GM18861 (cell line): ENCODE measurements around the gene CCDC30.
"Not testable (repeated sequence)": the region's sequence is repeated elsewhere in the genome, so short reads cannot be mapped to it uniquely, and the experiment has no call there.

Experiments used
- ATAC-seq: cut with Tn5 transposase; IDR thresholded peaks from one replicate; pipeline ENCODE4 v1.9.1; 2021; ENCODE audit not compliant: unreplicated experiment

The CCDC30 gene

DNA sequence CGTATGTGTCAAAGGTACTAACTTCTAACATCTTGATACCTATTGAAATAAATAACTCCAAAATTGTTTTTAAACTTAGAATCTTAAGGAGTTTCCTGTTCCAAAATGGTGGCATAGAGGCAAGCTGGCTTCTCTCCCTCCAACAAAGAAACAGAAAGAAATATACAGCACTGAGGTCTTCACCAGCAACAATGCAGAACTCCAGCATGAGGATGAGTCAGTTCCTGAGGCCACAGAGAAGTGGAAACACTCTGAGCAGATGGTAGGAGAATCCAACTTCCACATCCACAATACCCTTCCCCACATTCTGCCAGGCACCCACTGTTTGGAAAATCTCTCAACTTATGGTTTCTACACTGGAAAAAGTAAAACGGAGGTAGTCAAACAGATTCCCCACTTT, 183.0 kb downstream of the CCDC30 start:
- ATAC-seq = no peak

DNA sequence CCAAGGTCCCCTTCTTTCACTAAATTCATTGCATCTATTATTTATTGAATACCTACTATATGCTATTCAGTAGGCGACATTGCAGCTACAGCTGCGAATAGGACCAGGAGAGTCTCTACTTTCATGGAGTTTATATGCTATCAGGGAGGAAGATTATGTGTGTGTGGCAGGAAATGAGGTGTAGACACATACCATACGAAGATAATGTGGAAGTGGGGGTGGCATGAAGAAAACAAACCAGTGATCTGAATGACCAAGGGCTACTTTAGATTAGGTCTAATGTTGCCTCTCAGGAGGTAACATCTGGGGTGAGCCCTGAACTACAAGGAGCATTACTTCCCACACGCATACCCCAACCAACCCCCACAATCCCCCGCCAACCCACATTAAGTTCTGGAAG, 194.1 kb downstream of the CCDC30 start:
- no peak for ATAC-seq

DNA sequence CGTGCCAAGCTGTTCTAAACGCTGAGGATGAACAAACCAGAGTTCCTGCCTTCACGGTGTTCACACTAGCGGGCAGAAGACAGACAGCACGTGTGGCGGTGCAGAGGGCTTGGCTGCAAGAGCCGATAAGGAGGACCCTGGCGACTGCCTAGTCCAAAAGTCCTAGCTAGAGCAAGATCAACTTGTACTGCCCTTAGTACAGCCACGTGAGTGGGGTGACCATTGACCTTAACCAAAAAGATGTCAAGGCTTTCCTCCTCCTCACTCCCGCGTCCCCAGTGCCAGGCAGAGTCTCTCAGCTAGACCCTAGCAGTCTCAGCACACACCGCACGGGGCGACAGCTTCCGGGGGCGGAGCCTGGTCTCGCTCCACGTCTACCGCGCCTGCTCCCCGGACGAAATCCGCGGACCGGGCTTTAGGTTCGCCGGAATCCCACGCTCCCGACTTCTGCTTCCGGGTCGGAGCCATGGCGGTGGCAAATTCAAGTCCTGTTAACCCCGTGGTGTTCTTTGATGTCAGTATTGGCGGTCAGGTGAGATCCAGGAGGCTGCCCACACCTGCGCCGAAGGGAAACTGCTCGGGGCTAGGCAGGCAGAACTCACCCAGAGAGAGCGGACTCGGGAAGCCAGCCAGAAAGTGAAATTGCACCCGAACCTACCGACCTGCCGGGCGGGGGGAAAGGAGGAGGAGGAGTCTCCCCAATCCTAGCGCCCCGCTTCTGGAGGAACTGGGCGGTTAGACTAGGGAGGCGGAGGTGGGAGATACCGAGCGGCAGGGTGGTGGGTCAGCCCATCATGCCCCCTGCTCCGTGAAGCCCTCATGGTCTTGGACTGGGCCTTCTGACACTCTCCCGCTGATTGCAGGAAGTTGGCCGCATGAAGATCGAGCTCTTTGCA, 195.1 kb downstream of the CCDC30 start, which contains the start of gene PPIH:
PPIH (plus strand) TSS at position 443 of the 896 bp plus-strand sequence; CDS start at position 467, 24 bp downstream.
- peak; percentile 92 for ATAC-seq

DNA sequence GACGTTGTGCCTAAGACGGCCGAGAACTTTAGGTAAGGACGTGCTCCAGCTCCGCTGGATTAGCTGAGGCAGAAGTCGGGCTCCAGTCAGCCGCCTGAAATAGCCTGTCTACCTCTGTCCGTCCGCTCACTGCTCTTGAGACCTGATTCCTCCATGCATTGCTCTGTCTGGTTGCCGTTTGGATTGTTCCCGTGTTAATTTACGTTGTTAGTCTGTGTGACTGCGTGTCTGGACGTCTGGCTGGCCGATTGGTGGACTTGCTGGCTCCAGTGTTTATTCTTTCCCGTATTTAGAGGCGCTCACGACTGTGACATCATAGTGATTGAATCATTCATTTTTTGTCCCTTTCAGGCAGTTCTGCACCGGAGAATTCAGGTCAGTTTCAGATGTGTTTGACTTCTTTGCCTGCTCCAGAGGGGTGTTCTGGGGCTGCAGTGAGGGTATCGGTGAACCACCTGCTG, 195.8 kb downstream of the CCDC30 start:
- no peak for ATAC-seq

DNA sequence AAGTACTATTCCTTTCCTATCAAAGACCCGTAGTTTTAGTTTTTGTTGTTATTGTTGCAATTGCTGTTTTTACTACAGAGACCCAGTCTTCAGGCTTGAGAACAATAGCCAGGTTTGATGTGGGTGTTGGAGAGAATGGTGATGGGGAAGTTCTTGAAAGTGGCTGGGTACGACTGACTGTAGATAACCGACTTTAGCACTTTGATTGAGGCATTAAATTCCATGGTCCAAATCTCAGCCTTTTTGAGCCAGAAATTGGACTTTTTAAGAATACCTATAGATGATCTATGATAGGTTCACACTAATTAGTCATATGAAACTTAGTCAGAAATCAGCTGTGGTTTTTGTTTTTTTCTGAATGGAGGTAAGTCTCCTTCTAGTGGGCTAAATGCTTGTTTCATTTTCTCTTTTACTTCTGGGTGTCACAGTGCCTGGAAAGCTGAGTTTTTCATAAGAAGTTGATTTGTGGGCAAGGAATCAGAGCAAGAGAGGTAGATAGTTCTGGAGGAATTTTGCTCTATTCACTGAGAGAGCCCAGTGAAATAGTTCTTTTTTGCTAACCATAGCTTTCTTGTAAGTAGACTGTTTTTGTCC, 197.9 kb downstream of the CCDC30 start:
- ATAC-seq = no peak

DNA sequence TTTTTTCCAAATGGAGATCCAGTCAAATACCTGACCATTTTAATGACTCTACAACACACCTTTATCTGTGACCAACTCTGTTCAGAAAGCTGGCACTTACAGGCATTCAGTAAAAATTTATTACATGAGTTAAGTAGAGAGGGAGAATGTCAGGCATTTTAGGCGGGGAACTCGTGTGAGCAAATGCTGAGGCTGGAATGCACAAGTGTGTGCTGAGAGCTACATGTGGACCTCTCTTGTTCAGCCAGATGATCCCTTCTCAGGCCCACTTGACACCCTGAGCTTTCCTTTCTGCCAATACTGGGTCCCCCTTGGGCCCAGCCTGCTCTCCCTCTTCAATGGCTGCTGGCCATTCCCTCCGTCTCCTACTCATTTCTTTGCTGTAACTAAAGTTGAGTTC, 206.8 kb downstream of the CCDC30 start:
- no peak for ATAC-seq

DNA sequence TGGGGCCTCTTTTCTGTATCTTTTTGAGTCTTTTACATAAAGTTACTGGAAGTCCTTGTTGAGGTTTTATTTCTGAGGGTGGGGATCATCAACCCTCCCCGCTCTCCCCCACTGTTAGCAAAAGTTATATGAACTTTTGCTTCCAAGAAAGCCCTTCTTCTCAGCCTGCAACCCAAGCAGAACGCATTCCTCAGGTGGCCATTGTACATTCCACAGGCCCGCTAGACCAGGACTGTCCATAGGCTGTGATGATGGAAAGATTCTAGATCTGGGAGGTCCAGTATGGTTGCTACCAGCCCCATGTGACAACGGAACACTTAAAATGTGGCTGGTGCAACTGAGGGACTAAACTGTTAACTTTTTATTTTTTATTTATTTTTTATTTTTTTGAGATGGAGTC, 207.3 kb downstream of the CCDC30 start:
- no peak for ATAC-seq

DNA sequence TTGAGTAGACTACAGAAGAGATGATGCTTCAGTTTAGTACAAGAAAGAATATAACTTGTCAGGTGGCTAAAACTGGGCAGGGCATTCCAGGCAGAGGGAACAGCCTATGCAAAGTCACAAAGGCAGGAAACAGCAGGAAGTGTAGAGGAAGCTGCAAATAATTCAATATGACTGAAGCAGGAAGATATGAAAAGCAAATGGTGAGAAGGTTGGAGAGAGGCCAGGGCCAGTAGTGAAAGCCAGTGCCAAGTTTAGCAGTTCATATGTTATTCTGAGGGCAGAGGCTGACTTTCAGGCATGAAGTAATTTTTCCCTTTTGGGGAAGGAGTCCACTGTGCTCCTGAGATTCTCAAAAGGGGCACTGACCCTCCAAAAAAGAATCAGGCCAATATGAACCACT, 211.1 kb downstream of the CCDC30 start:
- no peak for ATAC-seq

DNA sequence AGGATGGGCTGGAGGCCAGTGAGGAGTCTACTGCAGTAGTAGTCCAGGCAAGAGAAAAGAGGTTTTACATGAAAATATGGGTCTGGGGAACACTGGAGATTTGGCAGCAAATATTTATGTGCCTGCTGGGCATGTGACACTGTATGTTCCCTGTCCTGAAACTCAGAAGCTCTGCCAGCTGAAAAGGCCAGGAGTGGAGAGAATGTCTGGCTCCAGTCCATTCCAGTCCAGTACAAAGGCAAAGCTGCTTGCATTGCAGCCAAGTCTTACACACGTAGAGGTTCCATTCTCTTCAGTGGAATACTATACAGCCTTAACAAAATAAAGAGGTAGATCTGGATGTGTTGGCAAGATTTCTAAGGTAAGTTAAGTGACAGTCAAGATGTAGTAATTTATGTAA, 211.6 kb downstream of the CCDC30 start:
- no peak for ATAC-seq

DNA sequence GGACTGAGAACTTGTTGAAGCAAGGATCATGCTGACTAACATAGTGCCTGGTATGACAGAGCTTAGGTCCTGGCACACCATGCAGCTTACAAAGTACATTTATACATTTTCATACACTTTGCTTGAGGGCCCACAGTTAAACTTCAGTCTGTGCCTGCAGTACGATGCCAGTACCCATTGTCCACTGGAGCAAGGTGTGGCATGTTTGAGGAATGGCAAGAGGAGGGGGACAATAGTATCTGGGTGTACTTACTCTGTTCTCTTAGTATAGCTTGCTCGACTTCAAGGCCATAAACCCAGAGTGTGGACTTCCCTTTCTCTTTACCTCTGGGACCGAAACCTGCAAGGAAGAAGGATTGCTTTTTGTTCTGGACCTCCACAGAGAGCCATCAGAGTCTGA, 212.4 kb downstream of the CCDC30 start:
- ATAC-seq = no peak

DNA sequence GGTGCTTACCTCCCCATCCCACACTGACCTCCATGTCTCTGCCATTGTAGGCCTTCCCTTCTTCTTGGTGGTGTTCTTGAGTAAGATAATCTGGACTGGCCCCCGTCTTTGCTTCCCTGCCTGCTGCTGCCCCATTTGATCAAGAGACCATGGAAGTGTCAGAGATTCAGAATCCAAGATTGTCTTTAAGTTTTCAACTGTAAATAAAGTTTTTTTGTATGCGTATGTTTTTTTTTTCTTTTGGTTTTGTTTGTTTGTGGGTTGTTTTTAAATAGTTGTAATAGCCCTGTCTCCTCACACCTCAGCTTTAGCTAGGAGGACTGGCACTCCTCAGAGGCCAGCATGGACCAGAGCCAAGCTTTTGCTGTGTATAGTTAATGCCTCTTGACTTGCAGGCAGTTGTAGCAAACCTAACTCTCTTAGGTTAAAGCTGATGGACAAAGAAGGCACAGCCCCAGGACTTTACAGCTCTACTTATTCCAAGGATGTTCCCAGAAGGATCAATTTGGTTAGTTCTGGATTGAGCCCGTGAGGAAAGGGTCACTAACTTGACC, 213.5 kb downstream of the CCDC30 start:
- no peak for ATAC-seq

DNA sequence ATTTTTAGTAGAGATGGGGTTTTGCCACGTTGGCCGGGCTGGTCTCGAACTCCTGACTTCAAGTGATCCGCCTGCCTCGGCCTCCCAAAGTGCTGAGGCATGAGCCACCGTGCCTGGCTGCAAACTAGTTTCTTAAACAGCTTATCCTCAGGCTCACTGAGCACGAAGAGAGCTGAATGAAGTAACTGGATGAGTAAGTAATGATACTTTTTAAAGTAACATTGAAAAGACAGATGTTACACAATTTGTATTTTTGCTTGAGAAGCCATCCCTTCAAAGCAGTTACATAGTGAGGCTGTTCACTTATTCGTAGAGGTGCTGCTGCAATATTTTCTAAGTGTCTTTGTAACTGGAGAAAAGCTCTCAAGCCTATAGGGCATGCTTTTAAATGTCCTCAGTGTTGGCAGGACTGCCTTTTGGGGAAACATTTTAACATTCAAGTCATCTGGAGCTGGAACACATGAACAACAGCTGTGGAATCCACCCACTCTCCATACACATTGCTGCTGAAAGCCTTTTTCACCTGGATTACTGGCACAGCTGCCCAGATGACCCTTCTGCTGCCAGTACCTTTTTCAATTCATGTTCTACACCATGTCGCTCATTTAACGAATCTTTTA, 216.4 kb downstream of the CCDC30 start:
- ATAC-seq = no peak

DNA sequence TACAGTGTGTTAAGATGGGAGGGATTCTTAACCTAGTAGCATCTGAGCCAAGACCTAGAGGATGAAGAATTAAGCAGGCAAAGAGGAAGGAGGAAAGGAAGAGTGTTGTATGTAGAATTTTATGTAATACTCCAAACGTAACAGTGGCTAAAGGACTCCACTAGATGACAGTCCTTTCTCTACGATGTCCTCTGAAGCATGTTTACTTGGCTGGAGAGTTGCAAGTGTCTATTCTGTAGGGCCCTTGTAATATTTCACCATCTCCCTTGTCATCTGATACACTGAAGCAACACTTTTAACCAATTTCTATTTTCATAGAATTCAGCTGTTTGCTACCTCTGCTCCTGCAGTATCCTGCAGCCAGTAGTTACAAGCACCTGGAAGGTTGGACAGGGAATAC, 217.0 kb downstream of the CCDC30 start:
- no peak for ATAC-seq

DNA sequence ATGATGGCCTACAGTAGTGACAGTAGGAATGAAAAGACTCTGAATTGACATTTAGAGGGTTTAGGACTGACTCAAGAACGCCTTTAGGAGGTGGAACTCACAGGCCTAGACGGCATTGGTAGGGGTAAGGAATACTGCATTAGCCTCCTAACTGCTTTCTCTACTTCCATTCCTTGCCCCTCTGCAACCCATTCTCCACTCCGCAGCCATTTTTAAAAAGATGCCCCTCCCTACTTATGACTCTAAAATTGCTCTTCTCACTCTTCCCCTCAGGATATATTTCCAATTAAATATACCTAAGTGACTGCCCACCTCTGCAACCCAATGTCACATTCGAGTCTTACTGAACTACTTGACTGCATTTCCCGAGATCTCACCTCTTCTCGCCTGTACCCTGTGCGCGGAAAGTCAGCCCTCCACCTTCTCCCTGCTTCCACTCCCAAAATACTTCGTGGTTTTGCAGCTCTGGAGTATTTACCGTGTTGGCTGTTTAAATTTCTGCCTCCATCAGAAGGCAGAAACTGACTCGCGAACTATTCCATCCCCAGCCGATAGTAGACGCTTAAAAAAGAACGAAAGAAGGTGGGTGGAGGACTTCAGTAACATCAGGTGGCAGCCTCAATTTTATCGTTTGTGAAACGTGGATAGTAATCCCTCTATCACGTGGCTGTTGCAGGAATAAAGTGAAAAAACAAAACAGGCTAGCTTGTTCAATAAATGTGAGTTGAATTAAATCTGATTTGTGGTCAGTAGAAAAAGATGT, 218.0 kb downstream of the CCDC30 start:
- ATAC-seq = no peak

DNA sequence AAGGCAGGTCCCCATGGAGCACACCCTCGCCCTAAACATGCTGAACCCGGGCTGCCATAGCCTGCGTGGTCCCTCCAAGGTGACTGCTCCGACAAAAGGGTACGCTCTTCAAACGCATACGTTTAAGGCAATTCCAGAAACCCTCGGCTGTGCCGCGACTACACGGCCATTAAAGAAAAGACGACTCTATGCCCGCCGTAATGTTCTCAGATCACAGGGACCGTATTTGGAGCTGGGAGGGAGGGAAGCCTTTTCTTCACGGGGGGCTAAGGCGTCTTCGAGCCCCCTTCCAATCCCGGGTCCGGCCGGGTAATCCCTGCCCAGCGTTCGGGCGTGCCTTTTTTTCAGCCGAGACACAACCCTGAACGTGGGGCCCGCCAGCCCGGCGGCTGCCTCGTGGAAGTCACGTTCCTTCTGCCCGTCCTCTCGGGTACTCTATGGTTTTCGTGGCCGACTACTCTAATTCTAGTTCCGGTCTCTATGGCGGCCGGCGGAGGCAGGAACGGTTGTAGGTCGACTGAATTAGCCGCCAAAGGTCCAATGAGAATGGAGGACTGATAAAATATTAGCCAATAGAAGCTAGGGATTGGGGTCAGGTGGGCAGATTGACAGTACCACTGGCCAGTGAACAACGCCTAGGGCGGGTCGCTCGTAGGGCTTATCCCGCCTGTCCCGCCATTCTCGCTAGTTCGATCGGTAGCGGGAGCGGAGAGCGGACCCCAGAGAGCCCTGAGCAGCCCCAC, 218.8 kb downstream of the CCDC30 start, which contains the start of gene YBX1:
YBX1 (plus strand) TSS at position 678 of the 743 bp plus-strand sequence. CDS start 148 bp downstream, outside the sequence.
- ATAC-seq = peak; percentile 87

DNA sequence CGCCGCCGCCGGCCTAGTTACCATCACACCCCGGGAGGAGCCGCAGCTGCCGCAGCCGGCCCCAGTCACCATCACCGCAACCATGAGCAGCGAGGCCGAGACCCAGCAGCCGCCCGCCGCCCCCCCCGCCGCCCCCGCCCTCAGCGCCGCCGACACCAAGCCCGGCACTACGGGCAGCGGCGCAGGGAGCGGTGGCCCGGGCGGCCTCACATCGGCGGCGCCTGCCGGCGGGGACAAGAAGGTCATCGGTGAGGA, 219.3 kb downstream of the CCDC30 start:
- not testable (repeated sequence) for ATAC-seq

DNA sequence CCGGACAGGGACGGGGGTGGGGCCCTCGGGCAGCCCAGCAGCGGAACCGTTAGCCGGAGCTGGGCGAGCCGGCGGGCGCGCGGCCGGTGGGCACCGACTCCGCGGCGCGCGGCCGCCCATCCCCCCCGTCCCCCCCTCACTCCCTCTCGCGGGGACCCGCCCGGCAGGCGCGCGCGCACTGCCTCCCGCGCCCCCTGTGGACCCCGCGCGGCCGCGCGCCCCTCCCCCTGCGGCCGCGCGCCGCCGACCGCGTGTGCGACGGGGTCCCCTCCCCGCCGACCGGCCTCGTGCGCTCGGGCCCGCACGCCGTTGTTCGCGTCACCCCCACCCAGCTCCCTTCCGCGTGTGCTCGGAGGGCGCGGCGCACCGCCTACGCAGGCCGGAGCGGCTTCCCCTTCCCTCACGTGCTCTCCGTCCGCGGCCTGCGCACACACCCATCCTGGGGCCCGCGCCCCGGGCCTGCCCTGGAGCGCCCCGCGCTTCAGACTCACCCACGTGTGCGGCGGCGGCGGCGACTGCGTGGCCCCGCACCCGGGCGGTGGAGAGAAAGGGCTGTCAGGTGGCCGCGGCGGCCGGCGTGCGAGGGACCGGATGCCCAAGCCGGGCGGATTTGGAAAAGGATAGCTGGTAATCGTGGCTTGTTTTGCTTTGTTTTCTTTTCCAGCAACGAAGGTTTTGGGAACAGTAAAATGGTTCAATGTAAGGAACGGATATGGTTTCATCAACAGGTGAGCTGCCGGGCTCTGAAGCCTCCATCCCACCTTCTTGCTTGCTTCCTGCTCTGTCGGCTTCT, 219.8 kb downstream of the CCDC30 start:
- peak; percentile 26 for ATAC-seq

DNA sequence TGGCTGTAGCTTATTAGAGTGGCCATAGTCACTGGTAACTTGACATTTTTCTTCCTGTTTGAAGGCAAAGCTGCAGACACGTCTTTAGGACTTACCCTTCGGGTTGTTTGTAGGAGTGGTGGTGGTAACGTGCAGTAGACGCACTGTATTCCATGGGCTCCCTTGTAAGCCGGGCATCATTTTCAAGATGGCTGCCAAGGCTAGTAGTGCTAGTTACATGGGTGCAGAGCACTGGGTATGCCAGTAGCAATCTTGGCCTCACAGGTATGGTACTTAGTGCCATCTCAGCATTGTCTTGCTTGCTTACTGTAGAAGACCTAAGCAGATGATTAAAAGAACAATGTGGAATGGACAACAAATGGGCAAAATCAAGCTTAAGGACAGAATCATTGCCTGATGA, 221.1 kb downstream of the CCDC30 start:
- ATAC-seq = no peak

DNA sequence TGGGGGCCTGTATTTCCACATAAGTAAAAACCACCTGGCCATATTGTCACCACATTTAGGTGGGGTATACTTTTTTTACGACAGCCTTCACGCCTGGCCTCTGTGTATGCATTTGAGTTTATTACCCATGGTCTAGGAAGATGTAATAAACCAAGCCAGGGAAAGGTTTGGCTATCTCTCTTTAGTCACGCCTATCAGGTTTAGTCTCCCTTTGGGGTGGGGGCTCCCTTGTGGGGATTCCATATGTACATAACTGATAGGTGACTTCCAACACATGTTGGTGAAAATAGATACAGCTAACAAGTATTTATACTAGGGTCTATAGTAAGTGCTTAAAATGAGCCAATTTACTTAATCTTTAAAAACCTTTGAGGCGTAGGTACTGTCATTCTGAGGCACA, 223.3 kb downstream of the CCDC30 start:
- ATAC-seq = no peak

DNA sequence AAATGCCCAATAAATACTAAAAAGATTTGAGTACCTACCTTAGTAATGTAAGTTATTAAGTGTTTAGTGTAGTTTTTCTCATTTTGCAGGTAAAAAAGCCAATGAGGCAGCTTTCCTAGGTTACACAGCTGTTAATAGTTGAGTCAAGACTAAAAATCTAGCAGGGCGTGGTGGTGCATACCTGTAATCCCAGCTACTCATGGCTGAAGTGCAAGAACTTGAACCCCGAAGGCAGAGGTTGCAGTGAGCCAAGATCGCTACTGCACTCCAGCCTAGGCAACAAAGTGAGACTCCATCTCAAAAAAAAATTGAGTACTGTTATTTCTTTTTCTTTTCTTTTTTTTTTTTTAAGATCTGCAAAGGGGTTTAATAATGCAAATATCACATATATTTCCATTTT, 226.8 kb downstream of the CCDC30 start:
- ATAC-seq = no peak
